ENCODE results near the gene PGAP1. TPM values are rescaled to one million over a fixed set of nuclear protein-coding genes. Genes with fewer than 3 reads are reported as not detected.

Gene PGAP1
- total RNA-seq, 1 experiment from 2014 or later, result 15.7 TPM

DNA sequence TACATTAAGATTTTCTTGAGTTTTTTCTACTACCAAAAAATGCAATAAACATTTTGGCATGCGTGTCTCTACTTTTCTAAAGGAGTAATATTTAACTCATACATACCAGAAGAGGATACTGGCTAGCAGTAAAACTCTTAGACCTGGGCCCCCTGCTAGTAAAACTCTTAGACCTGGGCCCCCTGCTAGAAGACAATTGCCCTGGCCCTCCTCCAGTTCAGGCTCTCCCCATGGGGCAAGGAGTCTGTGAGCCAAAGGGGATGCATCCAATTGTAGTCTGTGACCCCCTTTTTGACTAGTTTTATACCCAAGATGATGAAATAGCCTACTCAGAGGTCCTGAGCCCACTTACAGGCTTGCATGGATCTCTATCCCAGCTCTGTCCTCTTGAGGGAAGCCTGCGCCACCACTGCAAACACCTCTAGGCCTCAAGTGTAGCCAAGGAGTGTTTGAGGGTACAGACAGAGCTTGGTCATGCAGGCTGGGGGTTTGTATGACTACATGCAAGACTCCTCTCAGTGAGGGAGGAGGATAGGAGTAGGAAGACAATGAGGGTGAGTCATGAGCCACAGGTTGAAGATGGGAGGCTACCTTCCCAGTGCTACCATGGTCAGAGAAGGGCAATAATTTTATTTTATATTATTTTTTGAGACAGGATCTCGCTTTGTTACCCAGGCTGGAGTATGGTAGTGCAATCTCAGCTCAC, 45.2 kb upstream of the PGAP1 start:
- CTCF ChIA-PET, result no interaction called here
- Histone ChIP-seq H3K4me1 (ENCODE audit: control insufficient read depth, insufficient read depth, low read length) (no peaks in the 10 kb centered on the region), H3K4me3 (ENCODE audit: low read depth in 2 of 2, low read length in 2 of 2) (no peak overlapping the region), H3K9me3 (ENCODE audit: control insufficient read depth, insufficient read depth, low read depth, low read length) (no peaks in the 10 kb centered on the region), H3K27ac (ENCODE audit: low read length) (no peak overlapping the region), H3K36me3 (ENCODE audit: control insufficient read depth, insufficient read depth, low read length) (no peaks in the 10 kb centered on the region), H3K27me3 (ENCODE audit: control insufficient read depth, insufficient read depth, low read length) (no peaks in the 10 kb centered on the region)
- in situ Hi-C loops (cut with HindIII; ENCODE audit: low pct_unique_long_range_greater_than_20kb, low sequenced_read_pairs) (no loop called here), intact Hi-C loops (cut with micrococcal nuclease; ENCODE audit: unreplicated experiment) (no loop called here)
- ATAC-seq (no peak), DNase-seq (ENCODE audit: low read depth, low spot score) (no peak)
- BruUV-seq (replicated peaks), result no TSS peak
- POLR2A ChIA-PET, result no interaction called here
- TF ChIP-seq TCF7L2 (IDR thresholded peaks at IDR 0.05; ENCODE audit: low read depth, low read length) (no peak), SIN3A (IDR thresholded peaks at IDR 0.05; ENCODE audit: borderline replicate concordance, insufficient read depth, low read depth, low read length) (no peak), POLR2AphosphoS5 (IDR thresholded peaks at IDR 0.05; ENCODE audit: low read depth, low read length) (no peak)
- TF ChIP-seq, protein P1, sequence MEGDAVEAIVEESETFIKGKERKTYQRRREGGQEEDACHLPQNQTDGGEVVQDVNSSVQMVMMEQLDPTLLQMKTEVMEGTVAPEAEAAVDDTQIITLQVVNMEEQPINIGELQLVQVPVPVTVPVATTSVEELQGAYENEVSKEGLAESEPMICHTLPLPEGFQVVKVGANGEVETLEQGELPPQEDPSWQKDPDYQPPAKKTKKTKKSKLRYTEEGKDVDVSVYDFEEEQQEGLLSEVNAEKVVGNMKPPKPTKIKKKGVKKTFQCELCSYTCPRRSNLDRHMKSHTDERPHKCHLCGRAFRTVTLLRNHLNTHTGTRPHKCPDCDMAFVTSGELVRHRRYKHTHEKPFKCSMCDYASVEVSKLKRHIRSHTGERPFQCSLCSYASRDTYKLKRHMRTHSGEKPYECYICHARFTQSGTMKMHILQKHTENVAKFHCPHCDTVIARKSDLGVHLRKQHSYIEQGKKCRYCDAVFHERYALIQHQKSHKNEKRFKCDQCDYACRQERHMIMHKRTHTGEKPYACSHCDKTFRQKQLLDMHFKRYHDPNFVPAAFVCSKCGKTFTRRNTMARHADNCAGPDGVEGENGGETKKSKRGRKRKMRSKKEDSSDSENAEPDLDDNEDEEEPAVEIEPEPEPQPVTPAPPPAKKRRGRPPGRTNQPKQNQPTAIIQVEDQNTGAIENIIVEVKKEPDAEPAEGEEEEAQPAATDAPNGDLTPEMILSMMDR (IDR thresholded peaks at IDR 0.05), result no peak
- TF ChIP-seq, protein P2, sequence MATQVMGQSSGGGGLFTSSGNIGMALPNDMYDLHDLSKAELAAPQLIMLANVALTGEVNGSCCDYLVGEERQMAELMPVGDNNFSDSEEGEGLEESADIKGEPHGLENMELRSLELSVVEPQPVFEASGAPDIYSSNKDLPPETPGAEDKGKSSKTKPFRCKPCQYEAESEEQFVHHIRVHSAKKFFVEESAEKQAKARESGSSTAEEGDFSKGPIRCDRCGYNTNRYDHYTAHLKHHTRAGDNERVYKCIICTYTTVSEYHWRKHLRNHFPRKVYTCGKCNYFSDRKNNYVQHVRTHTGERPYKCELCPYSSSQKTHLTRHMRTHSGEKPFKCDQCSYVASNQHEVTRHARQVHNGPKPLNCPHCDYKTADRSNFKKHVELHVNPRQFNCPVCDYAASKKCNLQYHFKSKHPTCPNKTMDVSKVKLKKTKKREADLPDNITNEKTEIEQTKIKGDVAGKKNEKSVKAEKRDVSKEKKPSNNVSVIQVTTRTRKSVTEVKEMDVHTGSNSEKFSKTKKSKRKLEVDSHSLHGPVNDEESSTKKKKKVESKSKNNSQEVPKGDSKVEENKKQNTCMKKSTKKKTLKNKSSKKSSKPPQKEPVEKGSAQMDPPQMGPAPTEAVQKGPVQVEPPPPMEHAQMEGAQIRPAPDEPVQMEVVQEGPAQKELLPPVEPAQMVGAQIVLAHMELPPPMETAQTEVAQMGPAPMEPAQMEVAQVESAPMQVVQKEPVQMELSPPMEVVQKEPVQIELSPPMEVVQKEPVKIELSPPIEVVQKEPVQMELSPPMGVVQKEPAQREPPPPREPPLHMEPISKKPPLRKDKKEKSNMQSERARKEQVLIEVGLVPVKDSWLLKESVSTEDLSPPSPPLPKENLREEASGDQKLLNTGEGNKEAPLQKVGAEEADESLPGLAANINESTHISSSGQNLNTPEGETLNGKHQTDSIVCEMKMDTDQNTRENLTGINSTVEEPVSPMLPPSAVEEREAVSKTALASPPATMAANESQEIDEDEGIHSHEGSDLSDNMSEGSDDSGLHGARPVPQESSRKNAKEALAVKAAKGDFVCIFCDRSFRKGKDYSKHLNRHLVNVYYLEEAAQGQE (IDR thresholded peaks at IDR 0.05; ENCODE audit: insufficient read depth in 1 of 2, low read depth in 2 of 2, low read length in 1 of 2), result no peak

DNA sequence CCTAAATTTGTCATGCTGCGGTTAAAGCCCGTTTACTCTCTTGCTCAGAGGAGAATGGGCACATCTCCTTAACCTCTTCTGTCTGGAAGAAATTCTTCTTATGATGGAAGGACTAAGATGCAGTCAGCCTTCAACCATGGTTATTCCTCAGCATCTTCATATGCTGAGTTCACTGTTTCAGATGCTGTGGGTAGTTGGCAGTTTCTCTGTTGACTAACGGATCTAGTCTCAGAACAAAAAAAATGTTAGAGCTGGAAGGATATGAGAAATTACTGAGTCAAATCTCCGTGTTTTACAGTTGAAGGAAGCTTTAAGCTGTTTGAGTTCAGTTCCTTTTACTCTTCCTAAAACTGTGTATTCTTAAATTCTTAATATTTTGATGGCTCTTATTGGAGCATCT, 43.6 kb upstream of the PGAP1 start:
- Histone ChIP-seq H3K9me3 (ENCODE audit: control insufficient read depth, insufficient read depth, low read depth, low read length) (no peaks in the 10 kb centered on the region), H3K4me1 (ENCODE audit: control insufficient read depth, insufficient read depth, low read length) (no peaks in the 10 kb centered on the region), H3K36me3 (ENCODE audit: control insufficient read depth, insufficient read depth, low read length) (no peaks in the 10 kb centered on the region), H3K27ac (ENCODE audit: low read length) (no peak overlapping the region), H3K4me3 (ENCODE audit: low read depth in 2 of 2, low read length in 2 of 2) (no peak overlapping the region), H3K27me3 (ENCODE audit: control insufficient read depth, insufficient read depth, low read length) (no peaks in the 10 kb centered on the region)
- ChIA-PET POLR2A (no interaction called here), CTCF (no interaction called here)
- ATAC-seq, result no peak
- DNase-seq (ENCODE audit: low read depth, low spot score), result no peak
- no TSS peak for BruUV-seq (replicated peaks)
- intact Hi-C loops (cut with micrococcal nuclease; ENCODE audit: unreplicated experiment), result no loop called here
- in situ Hi-C loops (cut with HindIII; ENCODE audit: low pct_unique_long_range_greater_than_20kb, low sequenced_read_pairs), result no loop called here
- TF ChIP-seq, protein P2 (IDR thresholded peaks at IDR 0.05; ENCODE audit: insufficient read depth in 1 of 2, low read depth in 2 of 2, low read length in 1 of 2), result no peak
- TF ChIP-seq, protein P1 (IDR thresholded peaks at IDR 0.05), result no peak
- TF ChIP-seq POLR2AphosphoS5 (IDR thresholded peaks at IDR 0.05; ENCODE audit: low read depth, low read length) (no peak), SIN3A (IDR thresholded peaks at IDR 0.05; ENCODE audit: borderline replicate concordance, insufficient read depth, low read depth, low read length) (no peak), TCF7L2 (IDR thresholded peaks at IDR 0.05; ENCODE audit: low read depth, low read length) (no peak)
